Heart right ventricle (tissue), 16 donors: ENCODE results near the gene AMPH. TPM values are rescaled to one million over a fixed set of nuclear protein-coding genes. Genes with fewer than 3 reads are reported as not detected.
A peak's percentile ranks its signal among the peaks of the same experiment; 100 is the strongest.

Source experiments
- ATAC-seq, 8 donors: fragments of 200-7000 bp; cut with Tn5 transposase; one replicate each; pipeline ENCODE4 v1.9.1; 2020; ENCODE audit warnings: mild to moderate bottlenecking in 8 of 8, moderate library complexity in 8 of 8, moderate number of reproducible peaks in 1 of 8
- DNase-seq, 2 donors: peaks; one replicate each; pipeline ENCODE4 v3.0.0-alpha.2; 2020
- H3K27ac ChIP-seq, 10 donors: fragments of 200-600 bp; sonication (generic) in 2 of 10; one replicate each; pipeline versions ENCODE4 v1.5.0 to v1.8.0; 2020 to 2022; ENCODE audit warnings: mild to moderate bottlenecking in 3 of 10
- H3K27me3 ChIP-seq, 7 donors: fragments of 200-600 bp; one replicate each; pipeline ENCODE4 v1.8.0; 2021 to 2022; ENCODE audit warnings: mild to moderate bottlenecking in 2 of 7
- H3K36me3 ChIP-seq, 9 donors: fragments of 200-600 bp; sonication (generic) in 1 of 9; one replicate each; pipeline versions ENCODE4 v1.5.0 to v1.8.0; 2020 to 2022; ENCODE audit warnings: mild to moderate bottlenecking in 2 of 9
- H3K4me1 ChIP-seq, 9 donors: fragments of 200-600 bp; sonication (generic) in 1 of 9; one replicate each; pipeline versions ENCODE4 v1.5.0 to v1.8.0; 2020 to 2022; ENCODE audit warnings: mild to moderate bottlenecking in 4 of 9
- H3K4me3 ChIP-seq, 10 donors: fragments of 200-600 bp; sonication (generic) in 2 of 10; one replicate each; pipeline versions ENCODE4 v1.5.0 to v1.8.0; 2020 to 2022; ENCODE audit warnings: mild to moderate bottlenecking in 7 of 10, moderate library complexity in 2 of 10
- H3K9me3 ChIP-seq, 11 donors: fragments of 200-600 bp in 10 of 11; sonication (generic) in 2 of 11; one replicate each; pipeline versions ENCODE4 v1.5.0 to v1.8.0; 2013 to 2022; ENCODE audit warnings: mild to moderate bottlenecking in 2 of 11, control low read depth in 1 of 11, moderate library complexity in 1 of 11
- CTCF ChIP-seq, 9 donors: fragments of 200-600 bp; sonication (generic) in 2 of 9; IDR thresholded peaks; one replicate each; pipeline versions ENCODE4 v1.5.0 to v1.8.0; 2021 to 2022; ENCODE audit warnings: antibody characterized with exemption in 9 of 9, mild to moderate bottlenecking in 5 of 9, moderate library complexity in 1 of 9
- WGBS, 2 donors: extraction: QIAGEN DNeasy Blood & Tissue Kit; methylation state at CpG; one replicate each; pipeline ENCODE4 v1.1.7; 2013; ENCODE audit warnings: inconsistent platforms in 1 of 2; 5-methylcytosine and 5-hydroxymethylcytosine counted together
- intact Hi-C, 10 donors: fragments of 100-400 bp; cut with DNase I; formaldehyde crosslinking; loops; one replicate each; pipeline versions ENCODE4 v1.11.1 to v1.14.2; 2022
- polyA plus RNA-seq, 2 donors: library from polyadenylated mRNA; stranded (reverse); fragments of 200-250 nt; gene quantifications; one replicate each; pipeline ENCODE4 v1.2.3, GENCODE V29; 2013
- total RNA-seq, 10 donors: library from RNA; stranded (reverse); fragmentation: NEBNext Ultra II Directional in 3 of 10; extraction: Animal tissue kit (Norgen Biotek cat#: 25700) in 3 of 10; gene quantifications; one replicate each; pipeline versions ENCODE4 v1.2.1 to v1.2.4, GENCODE V29; 2021 to 2023
- donor health status: Arrhythmogenic right ventricular cardiomyopathy.
- donor health status: ischemic (EF 13 %, LVEDD 7.1; RV severe dilation, severe dysfunction).
- donor health status: healthy with polysubstance abuse.
- donor health status: DM: no; HTN: yes; CAD: no.
- donor health status: DM: no; HTN: no; CAD: no.
- donor health status: ischemic (EF 25% LVEDD 6.9; RV normal size, moderate dysfunction).
- donor health status: ischemic (EF 25% LVEDD 5.7; RV mildly dilated, moderate dysfunction).
- donor health status: healthy.
- donor health status: DM: yes; HTN: yes; CAD: no.
- donor health status: Ischemic cardiomyopathy.
- donor health status: ischemic (EF 35%, LVEDD 5.7; RV mildly dilated, moderate dysfunction).
- donor health status: nonischemic (EF 11% LVEDD 7.7; RV severe dilation, severe dysfunction).
- donor health status: DM: yes; HTN: yes; CAD: no.
- donor health status: PGD.
- donor health status: ischemic (EF 29% LVEDD 5.4; RV normal size, mild dysfunction).
- donor health status: nonischemic (EF 23%, LVEDD 6.1; RV moderate dilation, normal function).

The AMPH gene
- total and polyA plus RNA-seq, 12 donors, result 0.95 to 3.5 (median 2.3) TPM

- peak in 1 of 9 donors; percentile 33 for TF ChIP-seq CTCF (IDR thresholded peaks at IDR 0.05)
- H3K4me1 ChIP-seq, result no peaks in the 10 kb centered on the region
- DNase-seq (no peak), ATAC-seq (no peak)
- 61 to 80% methylated on average over 1 of the region's 1 CpG for WGBS, 2 donors
- no peak overlapping the region for H3K4me3 ChIP-seq
- H3K27ac ChIP-seq, result no peak overlapping the region
- intact Hi-C loops, result no loop called here
- H3K27me3 ChIP-seq, result no peaks in the 10 kb centered on the region
- no peaks in the 10 kb centered on the region for H3K36me3 ChIP-seq
- no peaks in the 10 kb centered on the region for H3K9me3 ChIP-seq
Observed at GRCh38 chr7:38411404-38411803, 219.8 kb downstream of the AMPH start.

- no peak for DNase-seq
- no peak for TF ChIP-seq CTCF (IDR thresholded peaks at IDR 0.05)
- Histone ChIP-seq H3K27me3 (no peaks in the 10 kb centered on the region), H3K27ac (no peak overlapping the region), H3K36me3 (no peaks in the 10 kb centered on the region), H3K9me3 (peaks cover 0 to 7% (median 2%) of the 10 kb centered on the region in 11 donors), H3K4me3 (no peak overlapping the region), H3K4me1 (no peaks in the 10 kb centered on the region)
- WGBS, 2 donors, result 42 to 56% methylated on average over 2 of the region's 2 CpGs
- no peak for ATAC-seq
- intact Hi-C loops, result no loop called here
Observed at GRCh38 chr7:38410056-38410455, 221.1 kb downstream of the AMPH start.

GRCh38 chr7:38409531-38409930 lies 221.6 kb downstream of the AMPH start:
- ATAC-seq, result no peak
- intact Hi-C loops, result loop anchor here in 4 of 10 donors (10.0 kb wide), 4 partner anchors 245 to 1105 kb away; no protein-coding TSS in a partner anchor
- no peak overlapping the region for H3K27ac ChIP-seq

GRCh38 chr7:38398725-38399321 lies 232.3 kb downstream of the AMPH start:
- Histone ChIP-seq H3K9me3 (no peaks in the 10 kb centered on the region), H3K4me3 (no peak overlapping the region), H3K4me1 (peaks cover 0 to 12% (median 0%) of the 10 kb centered on the region in 9 donors), H3K36me3 (no peaks in the 10 kb centered on the region), H3K27me3 (no peaks in the 10 kb centered on the region), H3K27ac (no peak overlapping the region)
- ATAC-seq (peak in 3 of 8 donors; percentile 42 to 68 (median 62)), DNase-seq (peak; percentile 15 to 50)
- intact Hi-C loops, result loop anchor here in 7 of 10 donors (2.0 to 10.0 kb wide), 7 partner anchors 258 to 1123 kb away; no protein-coding TSS in a partner anchor
- 12% methylated on average over 9 of the region's 9 CpGs for WGBS, 2 donors
- TF ChIP-seq CTCF (IDR thresholded peaks at IDR 0.05), result peak; percentile 76 to 94 (median 92)

More at GRCh38 chr7:38409531-38409930, 221.6 kb downstream of the AMPH start:
- Histone ChIP-seq H3K36me3 (no peaks in the 10 kb centered on the region), H3K4me3 (no peak overlapping the region), H3K27me3 (no peaks in the 10 kb centered on the region), H3K9me3 (peaks cover 0 to 12% (median 7%) of the 10 kb centered on the region in 11 donors), H3K4me1 (no peaks in the 10 kb centered on the region)
- WGBS, 2 donors, result 93 to 95% methylated on average over 6 of the region's 6 CpGs
- DNase-seq, result no peak
- TF ChIP-seq CTCF (IDR thresholded peaks at IDR 0.05), result no peak
